Measurements from ENCODE around the gene C16orf86.

DNA sequence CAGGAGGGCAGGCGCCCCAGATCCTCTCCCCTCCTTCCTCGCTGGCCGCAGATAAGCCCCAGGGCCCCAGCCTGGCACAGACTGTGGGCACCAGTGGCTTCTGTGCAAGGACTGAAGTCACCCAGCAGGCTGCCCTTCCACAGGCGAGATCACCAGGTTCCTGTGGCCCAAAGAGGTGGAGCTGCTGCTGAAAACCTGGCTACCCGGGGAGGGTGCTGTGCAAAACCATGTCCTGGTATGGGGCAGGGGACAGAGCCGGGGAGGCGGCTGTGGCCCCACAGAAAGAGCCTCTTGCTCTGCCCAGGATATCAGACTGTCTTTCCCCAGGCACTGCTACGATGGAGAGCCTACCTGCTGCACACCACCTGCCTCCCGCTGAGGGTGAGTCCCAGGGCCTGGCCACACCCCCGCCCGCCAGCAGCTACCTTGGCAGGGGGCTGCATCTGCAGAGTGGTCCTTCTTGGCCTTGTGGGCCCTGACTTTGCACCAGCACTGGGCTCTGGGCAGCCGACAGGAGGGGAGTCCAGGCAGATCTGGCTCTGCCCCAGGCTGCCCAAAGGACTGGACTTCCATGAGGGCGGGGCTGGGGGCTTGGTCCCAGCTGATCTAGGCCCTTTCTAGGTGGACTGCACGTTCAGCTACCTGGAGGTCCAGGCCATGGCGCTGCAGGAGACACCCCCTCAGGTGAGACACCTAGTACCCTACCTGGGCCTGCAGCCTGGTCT lies 21.1 kb upstream of the C16orf86 start:
- TF ChIP-seq ZFX (IDR thresholded peaks at IDR 0.05) (no peak), EZH2 (IDR thresholded peaks at IDR 0.05) (no peak), YY1 (IDR thresholded peaks at IDR 0.05; ENCODE audit: extremely low read depth, insufficient replicate concordance, low read depth, low read length) (no peak), EGR1 (IDR thresholded peaks at IDR 0.05; ENCODE audit: low read depth) (no peak), CEBPB (IDR thresholded peaks at IDR 0.05; ENCODE audit: low read depth) (no peak), JUND (IDR thresholded peaks at IDR 0.05) (no peak), EZH2phosphoT487 (IDR thresholded peaks at IDR 0.05; ENCODE audit: borderline replicate concordance) (no peak)
- TF ChIP-seq, protein P1, sequence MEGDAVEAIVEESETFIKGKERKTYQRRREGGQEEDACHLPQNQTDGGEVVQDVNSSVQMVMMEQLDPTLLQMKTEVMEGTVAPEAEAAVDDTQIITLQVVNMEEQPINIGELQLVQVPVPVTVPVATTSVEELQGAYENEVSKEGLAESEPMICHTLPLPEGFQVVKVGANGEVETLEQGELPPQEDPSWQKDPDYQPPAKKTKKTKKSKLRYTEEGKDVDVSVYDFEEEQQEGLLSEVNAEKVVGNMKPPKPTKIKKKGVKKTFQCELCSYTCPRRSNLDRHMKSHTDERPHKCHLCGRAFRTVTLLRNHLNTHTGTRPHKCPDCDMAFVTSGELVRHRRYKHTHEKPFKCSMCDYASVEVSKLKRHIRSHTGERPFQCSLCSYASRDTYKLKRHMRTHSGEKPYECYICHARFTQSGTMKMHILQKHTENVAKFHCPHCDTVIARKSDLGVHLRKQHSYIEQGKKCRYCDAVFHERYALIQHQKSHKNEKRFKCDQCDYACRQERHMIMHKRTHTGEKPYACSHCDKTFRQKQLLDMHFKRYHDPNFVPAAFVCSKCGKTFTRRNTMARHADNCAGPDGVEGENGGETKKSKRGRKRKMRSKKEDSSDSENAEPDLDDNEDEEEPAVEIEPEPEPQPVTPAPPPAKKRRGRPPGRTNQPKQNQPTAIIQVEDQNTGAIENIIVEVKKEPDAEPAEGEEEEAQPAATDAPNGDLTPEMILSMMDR (IDR thresholded peaks at IDR 0.05 in 2 of 3, conservative IDR thresholded peaks at IDR 0.05 in 1 of 3; ENCODE audit: borderline replicate concordance in 1 of 3, insufficient read depth in 1 of 3, low read depth in 2 of 3, low read length in 2 of 3): no peak
- TF ChIP-seq, protein P2, sequence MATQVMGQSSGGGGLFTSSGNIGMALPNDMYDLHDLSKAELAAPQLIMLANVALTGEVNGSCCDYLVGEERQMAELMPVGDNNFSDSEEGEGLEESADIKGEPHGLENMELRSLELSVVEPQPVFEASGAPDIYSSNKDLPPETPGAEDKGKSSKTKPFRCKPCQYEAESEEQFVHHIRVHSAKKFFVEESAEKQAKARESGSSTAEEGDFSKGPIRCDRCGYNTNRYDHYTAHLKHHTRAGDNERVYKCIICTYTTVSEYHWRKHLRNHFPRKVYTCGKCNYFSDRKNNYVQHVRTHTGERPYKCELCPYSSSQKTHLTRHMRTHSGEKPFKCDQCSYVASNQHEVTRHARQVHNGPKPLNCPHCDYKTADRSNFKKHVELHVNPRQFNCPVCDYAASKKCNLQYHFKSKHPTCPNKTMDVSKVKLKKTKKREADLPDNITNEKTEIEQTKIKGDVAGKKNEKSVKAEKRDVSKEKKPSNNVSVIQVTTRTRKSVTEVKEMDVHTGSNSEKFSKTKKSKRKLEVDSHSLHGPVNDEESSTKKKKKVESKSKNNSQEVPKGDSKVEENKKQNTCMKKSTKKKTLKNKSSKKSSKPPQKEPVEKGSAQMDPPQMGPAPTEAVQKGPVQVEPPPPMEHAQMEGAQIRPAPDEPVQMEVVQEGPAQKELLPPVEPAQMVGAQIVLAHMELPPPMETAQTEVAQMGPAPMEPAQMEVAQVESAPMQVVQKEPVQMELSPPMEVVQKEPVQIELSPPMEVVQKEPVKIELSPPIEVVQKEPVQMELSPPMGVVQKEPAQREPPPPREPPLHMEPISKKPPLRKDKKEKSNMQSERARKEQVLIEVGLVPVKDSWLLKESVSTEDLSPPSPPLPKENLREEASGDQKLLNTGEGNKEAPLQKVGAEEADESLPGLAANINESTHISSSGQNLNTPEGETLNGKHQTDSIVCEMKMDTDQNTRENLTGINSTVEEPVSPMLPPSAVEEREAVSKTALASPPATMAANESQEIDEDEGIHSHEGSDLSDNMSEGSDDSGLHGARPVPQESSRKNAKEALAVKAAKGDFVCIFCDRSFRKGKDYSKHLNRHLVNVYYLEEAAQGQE (IDR thresholded peaks at IDR 0.05; ENCODE audit: low read depth): no peak
- TF ChIP-seq, protein P3, sequence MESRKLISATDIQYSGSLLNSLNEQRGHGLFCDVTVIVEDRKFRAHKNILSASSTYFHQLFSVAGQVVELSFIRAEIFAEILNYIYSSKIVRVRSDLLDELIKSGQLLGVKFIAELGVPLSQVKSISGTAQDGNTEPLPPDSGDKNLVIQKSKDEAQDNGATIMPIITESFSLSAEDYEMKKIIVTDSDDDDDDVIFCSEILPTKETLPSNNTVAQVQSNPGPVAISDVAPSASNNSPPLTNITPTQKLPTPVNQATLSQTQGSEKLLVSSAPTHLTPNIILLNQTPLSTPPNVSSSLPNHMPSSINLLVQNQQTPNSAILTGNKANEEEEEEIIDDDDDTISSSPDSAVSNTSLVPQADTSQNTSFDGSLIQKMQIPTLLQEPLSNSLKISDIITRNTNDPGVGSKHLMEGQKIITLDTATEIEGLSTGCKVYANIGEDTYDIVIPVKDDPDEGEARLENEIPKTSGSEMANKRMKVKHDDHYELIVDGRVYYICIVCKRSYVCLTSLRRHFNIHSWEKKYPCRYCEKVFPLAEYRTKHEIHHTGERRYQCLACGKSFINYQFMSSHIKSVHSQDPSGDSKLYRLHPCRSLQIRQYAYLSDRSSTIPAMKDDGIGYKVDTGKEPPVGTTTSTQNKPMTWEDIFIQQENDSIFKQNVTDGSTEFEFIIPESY (IDR thresholded peaks at IDR 0.05; ENCODE audit: extremely low read depth, insufficient replicate concordance, low read length): no peak

All from HCT116 (cell line).